SU-DHL-6 (cell line): Measurements from ENCODE around the gene HDAC10.
A peak's percentile ranks its signal among the peaks of the same experiment; 100 is the strongest.

Experiments
- H2AFZ ChIP-seq: fragments of 200-600 bp; sonication (generic); 2 replicates; pipeline ENCODE4 v1.6.1; 2014; ENCODE audit warnings: low read depth, mild to moderate bottlenecking, moderate library complexity, mixed read lengths, antibody characterized with exemption, low read length; ENCODE audit not compliant: severe bottlenecking
- H3F3A ChIP-seq: fragments of 200-600 bp; shearing (Covaris generic); 2 replicates; pipeline ENCODE4 v1.6.0; 2016; ENCODE audit warnings: antibody characterized with exemption, mild to moderate bottlenecking; ENCODE audit not compliant: insufficient read depth
- H3K27ac ChIP-seq: fragments of 200-600 bp; sonication (generic); 2 replicates; pipeline ENCODE4 v1.5.1; 2016; ENCODE audit warnings: low read depth, mild to moderate bottlenecking, low read length, moderate library complexity, mixed read lengths
- H3K27me3 ChIP-seq: fragments of 200-600 bp; sonication (generic), shearing (Covaris generic); 2 replicates; pipeline ENCODE4 v1.6.0; 2014; ENCODE audit warnings: mild to moderate bottlenecking, low read length
- H3K36me3 ChIP-seq: fragments of 200-600 bp; sonication (generic); 2 replicates; pipeline ENCODE4 v1.6.1; 2014; ENCODE audit warnings: mild to moderate bottlenecking, low read length, mixed read lengths
- H3K4me2 ChIP-seq: fragments of 300-600, 200-600 bp; shearing (Covaris generic), sonication (generic); 2 replicates; pipeline ENCODE4 v1.6.0; 2014; ENCODE audit warnings: low read length, low read depth, mild to moderate bottlenecking; ENCODE audit not compliant: poor library complexity, severe bottlenecking
- H3K4me3 ChIP-seq: fragments of 200-600 bp; sonication (generic); 2 replicates; pipeline ENCODE4 v1.5.1; 2014; ENCODE audit warnings: antibody characterized with exemption, low read length, mild to moderate bottlenecking, mixed read lengths; ENCODE audit not compliant: insufficient read depth, poor library complexity, severe bottlenecking
- H3K79me2 ChIP-seq: fragments of 200-600 bp; sonication (generic); 2 replicates; pipeline ENCODE4 v1.6.1; 2014; ENCODE audit warnings: mild to moderate bottlenecking, low read length, moderate library complexity; ENCODE audit not compliant: insufficient read depth
- H3K9ac ChIP-seq: fragments of 200-600 bp; sonication (generic); 2 replicates; pipeline ENCODE4 v1.7.0; 2014; ENCODE audit warnings: mild to moderate bottlenecking, low read length
- H3K9me2 ChIP-seq: fragments of 200-600 bp; sonication (generic); replicated peaks from 2 replicates; pipeline ENCODE4 v1.6.1; 2014; ENCODE audit warnings: low read length; ENCODE audit not compliant: insufficient read depth
- H3K9me3 ChIP-seq: fragments of 200-600 bp; sonication (generic); 2 replicates; pipeline ENCODE4 v1.6.1; 2014; ENCODE audit warnings: low read length, mixed read lengths; ENCODE audit not compliant: insufficient read depth
- H4K20me1 ChIP-seq: fragments of 200-600 bp; sonication (generic); 2 replicates; pipeline ENCODE4 v1.6.1; 2014; ENCODE audit warnings: low read depth, mild to moderate bottlenecking, antibody characterized with exemption, low read length, moderate library complexity, mixed read lengths
- CTCF ChIP-seq: fragments of 200-600 bp; sonication (generic); IDR thresholded peaks from one replicate; pipeline ENCODE4 v1.5.1; 2017; ENCODE audit warnings: antibody characterized with exemption, mild to moderate bottlenecking, low read length, moderate library complexity; ENCODE audit not compliant: insufficient read depth, poor library complexity, severe bottlenecking
- EZH2phosphoT487 ChIP-seq: fragments of 200-600 bp; sonication (generic), shearing (Covaris generic); conservative IDR thresholded peaks from 2 replicates; pipeline ENCODE4 v1.6.1; 2018; ENCODE audit warnings: mild to moderate bottlenecking, antibody characterized with exemption, low read length, moderate library complexity, mixed read lengths

Gene HDAC10

DNA sequence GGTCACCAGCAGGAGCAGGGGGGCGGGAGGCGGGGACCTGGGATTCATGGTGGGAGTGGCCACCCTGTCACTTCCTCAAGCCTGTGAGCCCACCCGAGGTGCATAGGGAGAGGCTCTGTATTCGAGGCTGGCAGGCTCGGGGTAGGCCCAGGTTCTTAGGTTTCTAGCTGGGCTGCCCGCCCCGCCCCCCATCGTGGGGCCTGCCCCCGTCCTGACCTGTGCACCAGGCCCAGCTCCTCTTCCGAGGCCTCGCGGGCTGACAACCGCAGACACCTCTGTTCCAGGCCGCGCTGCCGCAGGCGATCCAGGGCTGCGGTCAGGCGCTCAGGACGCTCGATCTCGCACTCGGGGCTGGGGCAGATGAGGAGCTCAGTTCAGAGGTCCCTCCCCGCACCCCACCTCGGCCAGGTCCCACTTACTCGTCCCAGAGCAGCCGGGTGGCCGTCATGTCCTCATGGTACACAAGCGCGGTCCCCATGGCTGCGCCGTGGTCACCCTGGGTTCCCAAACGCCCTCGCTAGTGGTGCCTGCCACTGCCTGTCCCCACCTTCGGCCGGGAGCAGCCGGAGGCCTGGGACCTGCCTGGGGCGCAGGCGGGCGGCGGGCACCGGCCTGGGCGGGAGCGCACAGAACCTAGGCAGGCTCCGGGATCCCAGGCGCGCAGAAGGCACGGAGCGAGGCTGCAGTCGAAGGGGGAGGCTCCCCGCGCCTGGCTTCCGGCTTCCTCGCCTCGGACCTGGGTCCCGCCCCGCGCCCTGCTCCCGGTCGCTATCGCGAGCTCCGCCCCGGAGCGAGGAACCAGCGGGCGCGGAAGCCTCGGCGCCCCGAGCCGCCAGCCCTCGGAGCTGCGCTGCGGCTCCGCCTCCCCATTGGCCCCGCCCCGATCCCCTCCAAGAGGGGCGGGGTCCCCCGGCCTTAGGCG, at the start of gene HDAC10:
HDAC10 (minus strand) TSS at position 711 of the 922 bp plus-strand sequence; CDS start at position 478, 233 bp downstream.
- 0 out of 2 replicates have a peak, but pooled peaks cover 7% of the 10 kb centered on the region for H3K79me2 ChIP-seq
- H2AFZ ChIP-seq: peak within 1 kb of the TSS; percentile 18
- H3F3A ChIP-seq: peaks cover 18% of the 10 kb centered on the region; the same call in 1 of the 2 replicates

GRCh38 chr22:50300620-50301257, 49.7 kb upstream of the HDAC10 start:
- H3K27me3 ChIP-seq: no peaks in the 10 kb centered on the region
- H3K4me3 ChIP-seq: peak overlapping the region; percentile 39
- no peak overlapping the region for H2AFZ ChIP-seq
- peaks cover 34% of the 10 kb centered on the region for H3F3A ChIP-seq
- H3K36me3 ChIP-seq: no peaks in the 10 kb centered on the region
- no peak for TF ChIP-seq EZH2phosphoT487
- TF ChIP-seq CTCF: no peak
- peak overlapping the region; percentile 54 for H3K4me2 ChIP-seq
- no peaks in the 10 kb centered on the region for H3K9me2 ChIP-seq
- no peaks in the 10 kb centered on the region; the same call in 1 of the 2 replicates for H3K79me2 ChIP-seq
- H4K20me1 ChIP-seq: no peaks in the 10 kb centered on the region
- peak overlapping the region; percentile 65 for H3K9ac ChIP-seq
- peak overlapping the region; percentile 97 for H3K27ac ChIP-seq
- H3K9me3 ChIP-seq: no peaks in the 10 kb centered on the region

More for the DNA sequence above, at the start of gene HDAC10:
- Histone ChIP-seq H3K27ac (peak within 1 kb of the TSS; percentile 74), H3K9me3 (no peaks in the 10 kb centered on the region), H3K9me2 (no peaks in the 10 kb centered on the region), H3K9ac (peak within 1 kb of the TSS; percentile 87), H4K20me1 (no peaks in the 10 kb centered on the region), H3K4me2 (peak within 1 kb of the TSS; percentile 76), H3K27me3 (no peaks in the 10 kb centered on the region), H3K4me3 (peak within 1 kb of the TSS; percentile 85), H3K36me3 (no peaks in the 10 kb centered on the region)
- TF ChIP-seq EZH2phosphoT487 (no peak), CTCF (no peak)

- Histone ChIP-seq H3K27ac (peak overlapping the region; percentile 97), H2AFZ (no peak overlapping the region), H3K9me2 (no peaks in the 10 kb centered on the region), H3K9ac (peak overlapping the region; percentile 65), H3K4me2 (peak overlapping the region; percentile 54), H3F3A (peaks cover 31% of the 10 kb centered on the region), H4K20me1 (no peaks in the 10 kb centered on the region), H3K27me3 (no peaks in the 10 kb centered on the region), H3K4me3 (peak overlapping the region; percentile 39), H3K79me2 (no peaks in the 10 kb centered on the region; the same call in 1 of the 2 replicates), H3K36me3 (no peaks in the 10 kb centered on the region), H3K9me3 (no peaks in the 10 kb centered on the region)
- TF ChIP-seq CTCF (no peak), EZH2phosphoT487 (no peak)
Measured at GRCh38 chr22:50299785-50300619, 48.9 kb upstream of the HDAC10 start.
